Measurements from ENCODE around the gene GNG11. TPM values are rescaled to one million over a fixed set of nuclear protein-coding genes. Genes with fewer than 3 reads are reported as not detected.

GNG11 gene
- total RNA-seq, 4 donors from 2014 or later, result 0.61 to 13.9 (median 4.1) TPM

DNA sequence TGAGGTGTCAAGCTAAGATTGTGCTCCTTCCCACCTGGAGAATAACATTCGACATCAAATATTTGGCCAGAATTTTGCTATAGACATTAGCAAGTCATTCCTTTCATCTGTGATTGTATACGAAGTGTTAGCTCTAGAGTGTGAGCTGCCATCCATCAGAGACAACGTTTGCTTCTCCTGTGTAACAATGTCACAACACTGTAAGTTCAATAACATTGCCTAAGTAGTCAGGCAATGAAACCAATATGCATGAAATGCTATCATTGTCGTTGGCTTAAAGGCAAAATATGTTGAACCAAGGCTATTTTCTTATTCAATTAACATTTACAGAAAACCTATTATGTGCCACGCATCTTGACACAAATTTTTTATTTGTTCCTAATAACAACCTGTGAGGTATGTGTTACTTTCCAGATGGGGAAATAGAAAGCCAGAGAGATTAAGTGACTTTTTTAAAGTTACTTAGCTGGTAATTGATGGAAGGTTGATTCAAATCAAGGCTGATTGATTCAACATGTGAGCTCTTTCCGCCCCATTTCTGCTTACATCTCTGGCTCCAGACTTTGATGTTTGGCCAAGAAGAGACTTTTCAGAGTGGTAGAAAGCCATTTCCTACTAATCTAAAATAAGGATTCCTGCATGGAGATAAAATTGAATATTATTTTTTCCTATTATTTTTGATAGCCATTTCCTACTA, 50.6 kb downstream of the GNG11 start:
- no peak for DNase-seq
- no peak overlapping the region for H3K27ac ChIP-seq
- intact Hi-C loops (cut with DNase I), result no loop called here
- WGBS, 2 donors, result 62 to 63% methylated on average over 6 of the region's 6 CpGs
- H3K9me3 ChIP-seq, result no peaks in the 10 kb centered on the region
- H3K36me3 ChIP-seq, result no peaks in the 10 kb centered on the region
- no peak for TF ChIP-seq POLR2A (IDR thresholded peaks at IDR 0.05)
- TF ChIP-seq, protein P1, sequence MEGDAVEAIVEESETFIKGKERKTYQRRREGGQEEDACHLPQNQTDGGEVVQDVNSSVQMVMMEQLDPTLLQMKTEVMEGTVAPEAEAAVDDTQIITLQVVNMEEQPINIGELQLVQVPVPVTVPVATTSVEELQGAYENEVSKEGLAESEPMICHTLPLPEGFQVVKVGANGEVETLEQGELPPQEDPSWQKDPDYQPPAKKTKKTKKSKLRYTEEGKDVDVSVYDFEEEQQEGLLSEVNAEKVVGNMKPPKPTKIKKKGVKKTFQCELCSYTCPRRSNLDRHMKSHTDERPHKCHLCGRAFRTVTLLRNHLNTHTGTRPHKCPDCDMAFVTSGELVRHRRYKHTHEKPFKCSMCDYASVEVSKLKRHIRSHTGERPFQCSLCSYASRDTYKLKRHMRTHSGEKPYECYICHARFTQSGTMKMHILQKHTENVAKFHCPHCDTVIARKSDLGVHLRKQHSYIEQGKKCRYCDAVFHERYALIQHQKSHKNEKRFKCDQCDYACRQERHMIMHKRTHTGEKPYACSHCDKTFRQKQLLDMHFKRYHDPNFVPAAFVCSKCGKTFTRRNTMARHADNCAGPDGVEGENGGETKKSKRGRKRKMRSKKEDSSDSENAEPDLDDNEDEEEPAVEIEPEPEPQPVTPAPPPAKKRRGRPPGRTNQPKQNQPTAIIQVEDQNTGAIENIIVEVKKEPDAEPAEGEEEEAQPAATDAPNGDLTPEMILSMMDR (IDR thresholded peaks at IDR 0.05), result no peak
- H3K4me3 ChIP-seq, result no peak overlapping the region
- no peaks in the 10 kb centered on the region for H3K27me3 ChIP-seq
- no peaks in the 10 kb centered on the region for H3K4me1 ChIP-seq

DNA sequence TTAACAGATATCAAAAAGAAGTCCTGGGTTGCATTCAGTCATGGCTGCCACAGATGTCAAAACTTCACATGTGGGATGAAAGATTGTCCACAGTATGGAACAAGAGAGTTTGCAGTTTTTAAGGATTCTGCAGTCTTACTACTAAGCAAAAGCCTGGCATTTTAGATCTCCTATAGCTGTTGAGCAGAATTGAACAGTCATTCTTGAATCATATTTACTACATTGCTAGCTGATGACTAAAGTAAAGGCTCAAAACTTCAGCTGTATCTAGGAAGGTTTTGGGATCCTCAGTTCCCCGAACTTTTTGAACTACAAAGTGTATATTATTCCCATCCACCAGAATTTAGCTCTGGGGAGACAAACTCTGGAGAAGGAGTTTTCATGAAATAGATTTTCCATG, 51.6 kb downstream of the GNG11 start:
- H3K27me3 ChIP-seq, result no peaks in the 10 kb centered on the region
- H3K36me3 ChIP-seq, result no peaks in the 10 kb centered on the region
- WGBS, 2 donors, result 60 to 82% methylated on average over 1 of the region's 1 CpG
- no peak for TF ChIP-seq POLR2A (IDR thresholded peaks at IDR 0.05)
- TF ChIP-seq, protein P1 (IDR thresholded peaks at IDR 0.05), result no peak
- intact Hi-C loops (cut with DNase I), result no loop called here
- no peaks in the 10 kb centered on the region for H3K9me3 ChIP-seq
- no peaks in the 10 kb centered on the region for H3K4me1 ChIP-seq
- H3K27ac ChIP-seq, result no peak overlapping the region
- no peak for DNase-seq
- no peak overlapping the region for H3K4me3 ChIP-seq

DNA sequence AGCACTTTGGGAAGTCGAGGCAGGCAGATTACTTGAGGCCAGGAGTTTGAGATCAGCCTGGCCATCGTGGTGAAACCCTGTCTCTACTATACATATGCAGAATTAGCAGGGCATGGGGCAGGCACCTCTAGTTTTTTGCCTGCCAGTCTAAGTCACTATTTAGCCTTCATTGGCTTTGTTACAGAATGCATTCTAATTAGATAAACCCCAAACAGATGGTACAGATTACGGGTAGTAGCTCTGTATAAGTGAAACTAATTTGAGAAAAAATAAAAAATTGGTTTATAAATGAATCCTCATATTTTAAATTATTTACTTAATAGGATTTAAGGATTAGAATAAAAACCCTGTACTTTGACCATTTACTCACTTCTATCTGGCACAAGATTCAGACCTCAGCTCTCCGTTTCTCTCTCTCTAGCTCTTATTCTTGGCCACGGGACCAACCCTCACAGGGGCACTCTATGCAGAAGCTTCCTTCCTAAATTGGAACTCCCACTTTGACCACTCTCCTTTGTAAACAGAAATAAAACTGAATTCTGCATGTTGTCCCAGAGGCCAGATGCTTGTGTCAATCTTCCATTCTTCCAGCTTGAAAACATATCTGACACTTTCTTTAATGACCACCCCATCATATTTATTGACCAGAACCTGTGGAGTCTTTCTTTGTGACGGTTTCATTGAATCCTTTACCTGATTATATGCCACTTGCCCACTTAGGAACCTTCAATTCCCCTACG, 55.8 kb downstream of the GNG11 start:
- Histone ChIP-seq H3K4me3 (no peak overlapping the region), H3K27ac (no peak overlapping the region), H3K9me3 (no peaks in the 10 kb centered on the region), H3K27me3 (no peaks in the 10 kb centered on the region), H3K36me3 (no peaks in the 10 kb centered on the region), H3K4me1 (no peaks in the 10 kb centered on the region)
- DNase-seq, result no peak
- WGBS, 2 donors, result 54 to 60% methylated on average over 5 to 7 of the region's 7 CpGs
- TF ChIP-seq, protein P1 (IDR thresholded peaks at IDR 0.05), result no peak
- TF ChIP-seq POLR2A (IDR thresholded peaks at IDR 0.05), result no peak
- intact Hi-C loops (cut with DNase I), result no loop called here

Small RNA genes within 50 kb of the gene (small RNA-seq; reads per million reads assigned to genes)
- gene AC002076.2, result 0 reads per million in 4 donors

Other genes with a start within 250 kb of the GNG11 start
- 1 to 10 TPM in 1 of 4 donors, under 1 TPM in 2, not detected in 1; 0.67 to 1.9 (median 0.95) TPM for gene TFPI2, start 31.0 kb upstream of the GNG11 start, total RNA-seq
- not detected for gene GNGT1, start 15.2 kb upstream of the GNG11 start, total RNA-seq
- 10 to 100 TPM in 3 of 4 donors, 1 to 10 TPM in 1; 9.0 to 17.7 (median 15.7) TPM for gene BET1, start 82.6 kb downstream of the GNG11 start, total RNA-seq